Activated gamma-delta T cell treated with Interleukin-2 at 50 U/mL for 16 hours (primary cell): Measurements from ENCODE around the gene CD82.

Experiments
- DNase-seq: peaks from one replicate; pipeline ENCODE4 v3.0.0-alpha.2; 2020

Gene CD82, protein sequence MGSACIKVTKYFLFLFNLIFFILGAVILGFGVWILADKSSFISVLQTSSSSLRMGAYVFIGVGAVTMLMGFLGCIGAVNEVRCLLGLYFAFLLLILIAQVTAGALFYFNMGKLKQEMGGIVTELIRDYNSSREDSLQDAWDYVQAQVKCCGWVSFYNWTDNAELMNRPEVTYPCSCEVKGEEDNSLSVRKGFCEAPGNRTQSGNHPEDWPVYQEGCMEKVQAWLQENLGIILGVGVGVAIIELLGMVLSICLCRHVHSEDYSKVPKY

DNA sequence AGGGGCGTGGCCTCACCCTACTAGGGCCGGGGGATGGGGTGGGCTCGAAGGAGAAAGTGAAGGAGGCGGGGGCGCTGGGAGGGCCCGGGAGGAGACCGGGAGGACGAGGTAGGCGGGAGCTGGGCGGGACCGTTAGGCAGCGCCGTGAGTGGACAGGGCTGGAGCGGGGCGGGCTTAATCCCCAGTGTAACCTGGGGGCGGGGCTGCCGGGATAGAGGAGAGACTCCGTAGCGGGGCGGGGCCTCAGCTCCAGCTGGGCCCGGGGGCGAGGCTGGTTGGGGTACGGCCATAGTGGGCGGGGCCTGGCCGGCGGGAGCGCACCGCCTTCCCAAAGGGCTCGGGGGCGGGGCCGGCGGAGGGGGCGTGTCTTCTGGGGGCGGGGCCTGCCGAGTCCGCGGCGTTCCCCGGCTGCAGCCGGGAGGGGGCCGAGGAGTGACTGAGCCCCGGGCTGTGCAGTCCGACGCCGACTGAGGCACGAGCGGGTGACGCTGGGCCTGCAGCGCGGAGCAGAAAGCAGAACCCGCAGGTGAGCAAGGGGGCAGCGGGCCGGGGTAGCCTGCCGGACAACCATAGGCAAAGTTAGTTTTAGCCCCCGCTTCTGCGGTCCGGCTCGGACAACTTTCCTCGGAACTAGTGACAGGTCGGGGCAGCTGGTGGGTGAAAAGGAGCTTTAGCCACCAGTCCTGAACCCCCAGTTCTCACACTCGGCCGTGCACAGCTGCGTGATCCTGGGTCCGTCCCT is at the start of gene CD82:
Gene CD82 (plus strand): TSS at position 453 of the 742 bp plus-strand sequence. CDS start 29,000 bp downstream, outside the sequence.
- DNase-seq, result peak; percentile 95

GRCh38 chr11:44516688-44517507 is 48.6 kb upstream of the CD82 start:
- no peak for DNase-seq

- no peak for DNase-seq
These were observed 47.9 kb upstream of the CD82 start for GRCh38 chr11:44517541-44517940.

DNA sequence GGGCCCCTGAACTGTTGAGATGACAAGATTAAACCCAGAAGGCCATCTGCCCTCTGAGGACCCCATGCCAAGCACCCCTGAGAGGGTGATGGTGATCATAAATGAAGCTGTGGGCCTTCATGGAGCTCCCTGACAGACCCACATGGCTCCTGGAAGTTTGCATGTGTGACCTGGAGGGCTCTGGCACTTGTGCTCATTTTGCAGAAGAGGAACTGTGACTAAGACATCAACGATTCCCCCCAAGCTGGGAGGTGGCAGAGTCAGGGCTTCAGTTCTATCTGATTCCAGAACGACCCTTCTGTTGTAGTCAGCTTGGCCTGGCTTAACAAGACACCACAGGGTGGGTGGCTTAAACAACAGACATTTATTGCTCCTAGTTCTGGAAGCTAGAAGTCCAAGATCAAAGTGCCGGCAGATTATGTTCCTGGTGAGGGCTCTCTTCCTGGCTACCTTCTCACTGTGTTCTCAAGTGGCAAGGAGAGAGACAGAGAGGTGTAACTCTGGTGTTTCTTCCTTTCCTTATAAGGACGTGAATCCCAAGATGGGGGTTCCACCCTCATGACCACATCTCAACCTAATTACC is 46.4 kb upstream of the CD82 start:
- no peak for DNase-seq

- no peak for DNase-seq
These were observed 45.3 kb upstream of the CD82 start for GRCh38 chr11:44519989-44520737.

- DNase-seq, result no peak
These were observed 44.3 kb upstream of the CD82 start for GRCh38 chr11:44521148-44521547.

GRCh38 chr11:44522294-44522693 is 43.2 kb upstream of the CD82 start:
- DNase-seq, result no peak

- DNase-seq, result no peak
These were observed 41.1 kb upstream of the CD82 start for GRCh38 chr11:44524346-44524745.

DNA sequence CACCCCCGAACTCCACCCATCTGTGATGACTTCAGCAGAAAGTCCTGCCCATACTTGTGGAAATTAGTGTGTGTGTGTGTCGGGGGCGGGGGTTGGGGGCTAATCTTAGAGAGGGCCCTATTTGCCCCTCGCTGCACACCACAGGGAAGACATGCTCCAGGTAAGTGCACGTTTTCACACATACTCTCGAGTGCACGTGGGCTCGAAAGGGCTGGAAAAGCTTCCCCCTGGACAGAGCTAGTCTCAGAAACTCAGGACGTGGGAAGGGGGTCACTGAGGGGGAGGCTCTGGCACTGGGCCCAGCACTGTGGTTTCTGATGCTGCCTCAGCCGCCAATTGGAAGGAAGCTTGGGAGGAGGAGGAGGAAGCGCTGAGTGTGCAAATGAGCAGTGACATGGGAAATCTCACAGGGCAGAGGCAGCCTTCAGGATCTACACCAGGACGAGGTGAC is 40.7 kb upstream of the CD82 start:
- DNase-seq, result no peak

DNA sequence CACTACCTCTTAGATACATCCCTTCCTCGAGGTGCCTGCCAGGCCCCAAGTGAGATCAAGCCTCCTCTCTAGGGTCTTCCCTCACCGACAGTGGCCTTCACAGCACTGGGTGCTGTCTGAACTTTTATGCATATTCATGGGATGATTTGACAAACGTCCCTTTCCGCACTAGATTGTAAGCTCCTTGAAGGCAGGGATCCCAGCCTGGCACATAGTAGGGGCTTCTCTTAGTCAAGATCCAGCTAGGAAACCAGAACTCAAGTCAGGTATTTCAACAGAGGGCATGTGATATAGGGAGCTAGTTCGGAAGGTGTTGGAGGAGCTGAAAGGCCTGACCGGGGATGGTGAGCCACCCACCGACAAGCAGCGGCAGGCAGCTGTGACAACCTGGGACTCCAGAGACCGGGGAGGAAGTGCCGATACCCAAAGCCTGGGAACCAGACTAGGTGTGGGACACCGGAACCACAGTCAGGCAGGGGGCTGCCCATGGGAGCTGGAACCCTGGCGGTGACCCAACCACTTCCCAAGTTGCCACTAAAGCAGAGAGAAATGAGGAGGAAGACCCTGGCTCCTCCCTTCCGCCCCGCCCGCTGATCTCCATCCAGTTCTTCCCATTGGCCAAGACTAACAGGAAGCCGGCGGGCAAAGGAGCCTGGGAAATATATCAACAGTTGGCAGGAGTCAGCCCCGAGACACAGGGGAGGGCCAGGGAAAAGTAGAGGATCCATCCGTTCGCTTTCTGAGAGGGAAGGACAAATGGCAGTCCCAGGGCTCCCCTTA is 39.8 kb upstream of the CD82 start:
- no peak for DNase-seq

DNA sequence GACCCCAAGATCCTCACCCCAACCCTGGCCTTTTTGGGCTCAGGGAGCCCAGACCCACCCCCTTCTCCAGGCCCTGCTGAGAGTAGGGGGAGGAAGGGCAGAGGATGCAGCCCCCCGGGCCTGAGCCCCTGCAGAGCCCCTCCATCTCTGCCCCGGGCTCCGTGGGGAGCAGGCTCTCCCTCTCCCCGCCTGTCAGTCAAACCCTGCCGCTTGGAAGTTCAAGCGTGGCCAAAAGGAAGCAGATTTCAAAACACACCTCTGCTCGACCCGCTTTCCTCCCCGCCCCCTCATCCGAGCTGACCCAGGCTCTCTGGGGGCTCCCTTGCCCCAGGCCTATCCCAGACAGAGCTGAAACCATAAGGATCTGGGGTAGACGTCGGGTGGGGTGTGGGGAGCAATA is 39.0 kb upstream of the CD82 start:
- no peak for DNase-seq

DNA sequence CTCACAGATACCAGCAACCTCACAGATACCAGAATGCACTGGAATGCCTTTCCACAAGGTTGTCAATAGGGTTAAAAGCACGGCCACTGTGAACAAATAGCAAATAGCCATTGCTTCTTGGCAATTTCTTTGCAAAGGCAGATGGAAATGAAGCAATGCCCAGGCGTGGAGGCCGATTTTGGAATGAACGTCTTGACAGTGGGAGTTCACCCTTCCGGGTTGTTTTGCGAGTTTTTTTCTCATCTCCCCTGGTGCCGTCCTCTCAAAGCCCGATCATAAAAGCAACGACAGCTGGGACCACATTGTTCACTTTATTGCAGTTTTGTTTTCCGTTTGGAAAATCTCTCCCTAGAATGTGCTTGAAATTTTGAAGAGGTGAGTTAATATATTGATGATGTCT is 38.0 kb upstream of the CD82 start:
- no peak for DNase-seq

- DNase-seq, result no peak
These were observed 37.4 kb upstream of the CD82 start for GRCh38 chr11:44528103-44528502.

DNA sequence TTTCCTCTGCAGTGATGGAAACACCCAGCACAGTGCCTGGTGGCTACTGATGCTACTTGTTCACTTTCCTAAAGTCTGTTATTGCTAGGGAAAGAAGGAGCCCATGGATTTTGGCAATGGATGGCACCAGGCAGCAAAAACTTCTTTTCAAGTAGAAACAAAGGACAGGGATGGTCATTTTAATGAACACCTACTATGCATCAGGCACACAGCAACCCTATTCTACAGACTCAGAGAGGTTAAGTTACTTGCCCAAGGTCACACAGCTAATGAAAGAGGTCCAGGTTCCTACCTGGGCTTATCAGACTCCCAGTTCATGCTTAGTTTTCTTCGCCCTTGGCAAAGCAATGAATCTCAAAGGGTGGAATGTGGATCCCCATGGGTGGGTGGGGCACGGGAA is 36.9 kb upstream of the CD82 start:
- DNase-seq, result no peak

- no peak for DNase-seq
These were observed 35.5 kb upstream of the CD82 start for GRCh38 chr11:44529895-44530412.

DNA sequence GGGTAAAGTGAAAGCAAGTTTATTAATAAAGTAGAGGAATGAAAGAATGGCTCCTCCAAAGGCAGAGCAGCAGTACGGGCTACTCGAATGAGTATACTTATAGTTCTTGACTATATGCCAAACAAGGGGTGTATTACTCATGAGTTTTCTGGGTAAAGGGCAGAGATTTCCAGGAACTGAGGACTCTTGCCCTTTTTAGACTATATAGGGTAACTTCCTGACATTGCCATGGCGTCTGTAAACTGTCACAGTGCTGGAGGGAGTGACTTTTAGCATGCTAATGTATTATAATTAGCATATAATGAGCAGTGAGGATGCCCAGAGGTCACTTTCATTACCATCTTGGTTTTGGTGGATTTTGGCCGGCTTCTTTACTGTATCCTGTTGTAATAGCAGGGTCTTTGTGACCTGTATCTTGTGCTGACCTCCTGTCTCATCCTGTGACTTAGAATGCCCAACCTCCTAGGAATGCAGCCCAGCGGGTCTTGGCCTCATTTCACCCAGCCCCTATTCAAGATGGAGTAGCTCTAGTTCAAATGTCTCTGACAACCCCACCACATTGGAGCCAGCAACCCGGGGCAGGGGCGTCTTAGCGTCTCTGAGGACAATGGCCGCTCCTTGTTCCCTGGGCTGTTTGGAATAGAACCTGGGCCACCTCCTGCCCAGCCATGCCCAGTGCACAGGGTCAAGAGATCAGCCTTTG is 34.9 kb upstream of the CD82 start:
- DNase-seq, result no peak

GRCh38 chr11:44531116-44531504 is 34.4 kb upstream of the CD82 start:
- no peak for DNase-seq

DNA sequence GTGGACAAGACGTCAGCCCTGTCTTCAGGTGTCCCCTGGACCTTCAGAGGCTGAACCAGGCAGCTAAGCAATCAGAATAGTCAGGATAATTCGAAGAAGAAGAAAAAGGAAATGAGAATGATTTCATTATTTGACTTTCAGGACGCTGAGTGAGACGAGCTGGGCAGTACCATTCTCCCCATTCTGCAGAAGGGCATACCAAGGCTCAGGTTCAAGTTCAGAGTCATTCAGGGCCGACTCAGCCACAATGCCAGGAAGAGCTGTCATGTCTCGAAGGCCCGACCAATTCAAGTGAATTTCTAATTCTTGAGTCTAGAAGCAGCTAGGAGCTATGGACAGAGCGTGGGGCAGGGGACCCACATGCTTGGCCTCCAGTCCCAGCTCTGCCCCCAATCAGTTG is 33.8 kb upstream of the CD82 start:
- no peak for DNase-seq

- no peak for DNase-seq
These were observed 32.7 kb upstream of the CD82 start for GRCh38 chr11:44532809-44533208.

- no peak for DNase-seq
These were observed 31.3 kb upstream of the CD82 start for GRCh38 chr11:44533921-44534711.
